GM21529 (cell line): ENCODE data around the gene ACTN4.

Experiments used
- ATAC-seq: cut with Tn5 transposase; IDR thresholded peaks from one replicate; pipeline ENCODE4 v1.9.1; 2021; ENCODE audit not compliant: unreplicated experiment

Gene ACTN4

GRCh38 chr19:38635483-38636399 lies 11.7 kb upstream of the ACTN4 start:
- no peak for ATAC-seq

- no peak for ATAC-seq
These were observed 9.0 kb upstream of the ACTN4 start for GRCh38 chr19:38638461-38638860.

- ATAC-seq: no peak
These were observed 7.8 kb upstream of the ACTN4 start for GRCh38 chr19:38639679-38640078.

- no peak for ATAC-seq
These were observed 7.1 kb upstream of the ACTN4 start for GRCh38 chr19:38640368-38640767.

- no peak for ATAC-seq
These were observed 5.3 kb upstream of the ACTN4 start for GRCh38 chr19:38642176-38642575.

GRCh38 chr19:38644719-38645118 lies 2.7 kb upstream of the ACTN4 start:
- no peak for ATAC-seq

GRCh38 chr19:38647966-38648768 lies 718 bp downstream of the ACTN4 start:
- ATAC-seq: no peak

- no peak for ATAC-seq
These were observed 1.4 kb downstream of the ACTN4 start for GRCh38 chr19:38648769-38649304.

- no peak for ATAC-seq
These were observed 2.1 kb downstream of the ACTN4 start for GRCh38 chr19:38649305-38650171.

GRCh38 chr19:38650172-38650775 lies 2.8 kb downstream of the ACTN4 start:
- no peak for ATAC-seq

GRCh38 chr19:38650911-38651584 lies 3.6 kb downstream of the ACTN4 start:
- ATAC-seq: no peak

- no peak for ATAC-seq
These were observed 5.7 kb downstream of the ACTN4 start for GRCh38 chr19:38653028-38653571.

- no peak for ATAC-seq
These were observed 7.2 kb downstream of the ACTN4 start for GRCh38 chr19:38654628-38655055.

- ATAC-seq: no peak
These were observed 7.8 kb downstream of the ACTN4 start for GRCh38 chr19:38655148-38655824.

- ATAC-seq: no peak
These were observed 8.9 kb downstream of the ACTN4 start for GRCh38 chr19:38656171-38656981.

- ATAC-seq: no peak
These were observed 10.3 kb downstream of the ACTN4 start for GRCh38 chr19:38657633-38658222.

GRCh38 chr19:38658462-38659306 lies 11.2 kb downstream of the ACTN4 start:
- no peak for ATAC-seq
